ENCODE results near the gene ABCA1. TPM values are rescaled to one million over a fixed set of nuclear protein-coding genes. Genes with fewer than 3 reads are reported as not detected.

The ABCA1 gene
- total and polyA plus RNA-seq, 10 of the 15 experiments (the other 5 are each of a cell fraction or from before 2014, with no cell fraction given), result 0.01 to 0.56 (median 0.16) TPM

DNA sequence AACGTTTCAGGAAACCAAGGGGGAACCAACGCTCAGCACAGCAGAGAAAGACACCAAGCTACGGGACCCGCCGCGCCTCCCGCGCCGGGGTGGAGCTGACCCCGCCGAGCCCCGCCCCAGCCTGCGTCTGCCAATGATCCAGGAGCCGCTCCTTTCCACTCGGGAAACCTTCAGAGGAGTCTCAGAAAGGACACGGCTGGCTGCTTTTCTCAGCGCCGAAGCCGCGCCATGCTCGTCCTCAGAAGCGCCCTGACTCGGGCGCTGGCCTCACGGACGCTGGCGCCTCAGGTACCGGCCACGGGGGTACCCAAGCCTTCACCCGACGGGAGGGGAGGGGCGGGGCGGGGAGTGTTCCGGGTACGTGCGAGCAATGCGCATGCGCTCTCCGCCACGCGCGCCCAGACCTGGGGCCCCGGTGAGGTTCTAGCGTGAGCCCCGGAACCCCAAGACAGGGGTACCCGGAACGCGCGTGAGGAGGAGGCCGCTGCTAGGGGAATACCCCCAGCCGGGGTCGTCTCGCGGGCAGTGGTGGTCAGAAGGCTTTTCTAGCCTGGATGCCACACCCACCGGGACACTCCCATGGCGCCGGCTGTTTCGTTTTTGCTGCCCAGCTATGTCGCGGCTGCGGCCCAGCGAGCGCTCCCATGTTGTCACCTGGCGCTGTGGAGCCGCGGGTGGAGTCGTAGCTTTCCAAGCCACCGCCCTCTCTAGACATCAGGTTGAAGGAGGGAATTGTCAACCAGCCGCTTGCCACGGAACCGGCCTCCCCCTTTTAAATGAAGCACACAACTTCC, 180.2 kb downstream of the ABCA1 start, which contains the start of gene NIPSNAP3A:
Gene NIPSNAP3A (plus strand): TSS at position 119 of the 794 bp plus-strand sequence. CDS start 110 bp downstream, at position 229.
- Histone ChIP-seq H3K36me3 (ENCODE audit: control insufficient read depth in 2 of 2, insufficient read depth in 2 of 2, low read length in 1 of 2) (no peaks in the 10 kb centered on the region), H3K4me2 (ENCODE audit: control insufficient read depth, insufficient read depth) (peak within 1 kb of the TSS; percentile 78), H3K79me2 (ENCODE audit: control insufficient read depth, insufficient read depth, low read length) (peaks cover 14% of the 10 kb centered on the region), H4K20me1 (ENCODE audit: control insufficient read depth, insufficient read depth) (no peaks in the 10 kb centered on the region), H3K9ac (ENCODE audit: control insufficient read depth, insufficient read depth, low read length) (peak within 1 kb of the TSS; percentile 85), H2AFZ (ENCODE audit: control insufficient read depth, low read depth, low read length) (peak within 1 kb of the TSS; percentile 86), H3K4me3 (peak within 1 kb of the TSS; percentile 86), H3K27me3 (replicated peaks in 1 of 2; ENCODE audit: control insufficient read depth in 2 of 2, insufficient read depth in 2 of 2, low read length in 1 of 2) (no peaks in the 10 kb centered on the region), H3K4me1 (ENCODE audit: control insufficient read depth, insufficient read depth, low read length) (peaks cover 12% of the 10 kb centered on the region; the same call in 1 of the 2 replicates), H3K27ac (ENCODE audit: control insufficient read depth, insufficient read depth) (peak within 1 kb of the TSS; percentile 82), H3K9me3 (replicated peaks; ENCODE audit: control insufficient read depth, insufficient read depth, low read length) (no peaks in the 10 kb centered on the region)
- ATAC-seq, result peak; percentile 91
- ChIA-PET POLR2A (interaction anchor here (0.7 to 3.1 kb wide), 11 partner anchors 9 to 654 kb away, joined by 3 to 15 read pairs (median 5); no protein-coding TSS in a partner anchor), RAD21 (ENCODE audit: unreplicated experiment) (interaction anchor here (0.6 to 3.5 kb wide), 10 partner anchors 11 to 669 kb away, joined by 3 to 30 read pairs (median 8); partner anchors contain the start of gene NIPSNAP3B), SMC1A (ENCODE audit: uncharacterized antibody, unreplicated experiment) (interaction anchor here (0.8 to 4.8 kb wide), 15 partner anchors 8 to 654 kb away, joined by 3 to 35 read pairs (median 4); partner anchors contain the start of genes NIPSNAP3B and SMC2), CTCF (interaction anchor here (0.6 to 4.4 kb wide), 11 partner anchors 8 to 300 kb away, joined by 3 to 35 read pairs (median 3); partner anchors contain the start of gene NIPSNAP3B)
- 1% methylated on average over 56 of the region's 71 CpGs for WGBS (ENCODE audit: insufficient coverage, insufficient replicate concordance, low lambda C conversion rate, missing lambda C conversion rate)
- BruUV-seq (replicated peaks), result TSS peak; percentile 86
- peak; percentile 56 for FAIRE-seq
- in situ Hi-C loops (cut with MboI) (no loop called here), intact Hi-C loops (cut with micrococcal nuclease; ENCODE audit: unreplicated experiment) (loop anchor here (2.0 to 10.0 kb wide), 5 partner anchors 17 to 655 kb away; partner anchors contain the start of genes NIPSNAP3B, OR13C2 and SMC2)
- peak; percentile 63 for DNase-seq (ENCODE audit: low read depth, low spot score)
- TF ChIP-seq SMC3 (IDR thresholded peaks at IDR 0.05; ENCODE audit: borderline replicate concordance, low read length), result 0 out of 2 replicates have a peak, but pooled peaks have one; percentile 16
- TF ChIP-seq, protein P1, sequence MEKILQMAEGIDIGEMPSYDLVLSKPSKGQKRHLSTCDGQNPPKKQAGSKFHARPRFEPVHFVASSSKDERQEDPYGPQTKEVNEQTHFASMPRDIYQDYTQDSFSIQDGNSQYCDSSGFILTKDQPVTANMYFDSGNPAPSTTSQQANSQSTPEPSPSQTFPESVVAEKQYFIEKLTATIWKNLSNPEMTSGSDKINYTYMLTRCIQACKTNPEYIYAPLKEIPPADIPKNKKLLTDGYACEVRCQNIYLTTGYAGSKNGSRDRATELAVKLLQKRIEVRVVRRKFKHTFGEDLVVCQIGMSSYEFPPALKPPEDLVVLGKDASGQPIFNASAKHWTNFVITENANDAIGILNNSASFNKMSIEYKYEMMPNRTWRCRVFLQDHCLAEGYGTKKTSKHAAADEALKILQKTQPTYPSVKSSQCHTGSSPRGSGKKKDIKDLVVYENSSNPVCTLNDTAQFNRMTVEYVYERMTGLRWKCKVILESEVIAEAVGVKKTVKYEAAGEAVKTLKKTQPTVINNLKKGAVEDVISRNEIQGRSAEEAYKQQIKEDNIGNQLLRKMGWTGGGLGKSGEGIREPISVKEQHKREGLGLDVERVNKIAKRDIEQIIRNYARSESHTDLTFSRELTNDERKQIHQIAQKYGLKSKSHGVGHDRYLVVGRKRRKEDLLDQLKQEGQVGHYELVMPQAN (conservative IDR thresholded peaks at IDR 0.05), result peak; percentile 86
- no peak for TF ChIP-seq SUZ12 (IDR thresholded peaks at IDR 0.05; ENCODE audit: unreplicated experiment)
- TF ChIP-seq IRF4 (IDR thresholded peaks at IDR 0.05; ENCODE audit: low read depth, low read length), result no peak
- peak; percentile 84 for TF ChIP-seq GATAD2B (conservative IDR thresholded peaks at IDR 0.05; ENCODE audit: low read depth)
- TF ChIP-seq, protein P2, sequence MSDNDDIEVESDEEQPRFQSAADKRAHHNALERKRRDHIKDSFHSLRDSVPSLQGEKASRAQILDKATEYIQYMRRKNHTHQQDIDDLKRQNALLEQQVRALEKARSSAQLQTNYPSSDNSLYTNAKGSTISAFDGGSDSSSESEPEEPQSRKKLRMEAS (IDR thresholded peaks at IDR 0.05; ENCODE audit: low read depth, low read length), result peak; percentile 24; the same call in 1 of the 2 replicates
- TF ChIP-seq, protein P3, sequence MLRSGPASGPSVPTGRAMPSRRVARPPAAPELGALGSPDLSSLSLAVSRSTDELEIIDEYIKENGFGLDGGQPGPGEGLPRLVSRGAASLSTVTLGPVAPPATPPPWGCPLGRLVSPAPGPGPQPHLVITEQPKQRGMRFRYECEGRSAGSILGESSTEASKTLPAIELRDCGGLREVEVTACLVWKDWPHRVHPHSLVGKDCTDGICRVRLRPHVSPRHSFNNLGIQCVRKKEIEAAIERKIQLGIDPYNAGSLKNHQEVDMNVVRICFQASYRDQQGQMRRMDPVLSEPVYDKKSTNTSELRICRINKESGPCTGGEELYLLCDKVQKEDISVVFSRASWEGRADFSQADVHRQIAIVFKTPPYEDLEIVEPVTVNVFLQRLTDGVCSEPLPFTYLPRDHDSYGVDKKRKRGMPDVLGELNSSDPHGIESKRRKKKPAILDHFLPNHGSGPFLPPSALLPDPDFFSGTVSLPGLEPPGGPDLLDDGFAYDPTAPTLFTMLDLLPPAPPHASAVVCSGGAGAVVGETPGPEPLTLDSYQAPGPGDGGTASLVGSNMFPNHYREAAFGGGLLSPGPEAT (IDR thresholded peaks at IDR 0.05; ENCODE audit: low read depth), result peak; percentile 38; the same call in 1 of the 2 replicates
- TF ChIP-seq LARP7 (IDR thresholded peaks at IDR 0.05), result peak; percentile 35; the same call in 1 of the 2 replicates
- peak; percentile 13; the same call in 1 of the 2 replicates for TF ChIP-seq NBN (IDR thresholded peaks at IDR 0.05)
- TF ChIP-seq SMARCA5 (IDR thresholded peaks at IDR 0.05), result peak; percentile 13; the same call in 1 of the 2 replicates
- TF ChIP-seq ZBED1 (IDR thresholded peaks at IDR 0.05; ENCODE audit: borderline replicate concordance), result 0 out of 2 replicates have a peak, but pooled peaks have one; percentile 43
- TF ChIP-seq BACH1 (IDR thresholded peaks at IDR 0.05; ENCODE audit: borderline replicate concordance), result peak; percentile 92
- peak; percentile 84 for TF ChIP-seq POLR2A (IDR thresholded peaks at IDR 0.05; ENCODE audit: low read depth, low read length)
- TF ChIP-seq RUNX3 (IDR thresholded peaks at IDR 0.05; ENCODE audit: low read length), result peak; percentile 29; the same call in 1 of the 2 replicates
- TF ChIP-seq, protein P4, sequence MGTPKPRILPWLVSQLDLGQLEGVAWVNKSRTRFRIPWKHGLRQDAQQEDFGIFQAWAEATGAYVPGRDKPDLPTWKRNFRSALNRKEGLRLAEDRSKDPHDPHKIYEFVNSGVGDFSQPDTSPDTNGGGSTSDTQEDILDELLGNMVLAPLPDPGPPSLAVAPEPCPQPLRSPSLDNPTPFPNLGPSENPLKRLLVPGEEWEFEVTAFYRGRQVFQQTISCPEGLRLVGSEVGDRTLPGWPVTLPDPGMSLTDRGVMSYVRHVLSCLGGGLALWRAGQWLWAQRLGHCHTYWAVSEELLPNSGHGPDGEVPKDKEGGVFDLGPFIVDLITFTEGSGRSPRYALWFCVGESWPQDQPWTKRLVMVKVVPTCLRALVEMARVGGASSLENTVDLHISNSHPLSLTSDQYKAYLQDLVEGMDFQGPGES (IDR thresholded peaks at IDR 0.05), result no peak
- TF ChIP-seq EED (IDR thresholded peaks at IDR 0.05; ENCODE audit: low read depth), result peak; percentile 50
- TF ChIP-seq PML (IDR thresholded peaks at IDR 0.05; ENCODE audit: low read length), result peak; percentile 66; the same call in 1 of the 2 replicates
- TF ChIP-seq TARDBP (IDR thresholded peaks at IDR 0.05; ENCODE audit: borderline replicate concordance), result 0 out of 2 replicates have a peak, but pooled peaks have one; percentile 60
- TF ChIP-seq POLR2AphosphoS5 (IDR thresholded peaks at IDR 0.05; ENCODE audit: low read length), result peak; percentile 66
- TF ChIP-seq PAX8 (IDR thresholded peaks at IDR 0.05), result no peak
- TF ChIP-seq CREB1 (IDR thresholded peaks at IDR 0.05; ENCODE audit: low read depth), result 0 out of 2 replicates have a peak, but pooled peaks have one; percentile 12
